Measurements from ENCODE around the gene FAM78B.

DNA sequence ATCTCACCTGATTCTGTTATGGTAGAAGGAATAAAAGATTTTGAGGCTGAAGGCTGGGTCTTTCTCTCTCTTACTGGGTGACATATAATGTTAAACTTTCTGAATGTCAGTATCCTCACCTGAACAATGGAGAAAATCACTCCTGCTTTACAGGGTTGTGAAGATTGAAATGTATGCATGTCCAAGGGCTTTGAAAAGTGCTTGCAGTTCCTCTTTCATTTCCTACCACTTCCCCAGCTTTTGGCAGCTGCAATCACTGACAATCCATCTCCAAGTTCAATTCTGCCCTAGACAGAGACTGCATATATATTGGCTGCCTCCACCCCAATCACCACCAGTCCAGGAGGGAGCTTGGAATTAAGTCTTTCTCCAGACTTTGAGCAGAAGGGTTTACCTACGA lies 39.8 kb downstream of the FAM78B start:
- no peak for TF ChIP-seq CTCF (IDR thresholded peaks at IDR 0.05)
- no peak for TF ChIP-seq POLR2A (IDR thresholded peaks at IDR 0.05)
